NCI-H128 (cell line): ENCODE results near the gene AMDHD2.

ENCODE experiments used
- DNase-seq: peaks from one replicate; lab custom pipeline; 2025; ENCODE audit not compliant: unreplicated experiment; lab: John Stamatoyannopoulos, UW

Gene AMDHD2

GRCh38 chr16:2515180-2515851 lies 4.9 kb upstream of the AMDHD2 start:
- no peak for DNase-seq

GRCh38 chr16:2516391-2517240 lies 3.6 kb upstream of the AMDHD2 start:
- DNase-seq: no peak

- DNase-seq: no peak
Measured at GRCh38 chr16:2517954-2518605, 2.1 kb upstream of the AMDHD2 start.

- DNase-seq: no peak
Measured at GRCh38 chr16:2518823-2519710, 1.1 kb upstream of the AMDHD2 start.

GRCh38 chr16:2519711-2520080 lies 475 bp upstream of the AMDHD2 start:
- no peak for DNase-seq

GRCh38 chr16:2520784-2521531 lies 787 bp downstream of the AMDHD2 start:
- DNase-seq: no peak

GRCh38 chr16:2523801-2524231 lies 3.6 kb downstream of the AMDHD2 start:
- no peak for DNase-seq

GRCh38 chr16:2524339-2524938 lies 4.3 kb downstream of the AMDHD2 start:
- DNase-seq: no peak

GRCh38 chr16:2526135-2526534 lies 6.0 kb downstream of the AMDHD2 start:
- DNase-seq: no peak

GRCh38 chr16:2527071-2527783 lies 7.1 kb downstream of the AMDHD2 start:
- DNase-seq: no peak

GRCh38 chr16:2527784-2528100 lies 7.6 kb downstream of the AMDHD2 start:
- no peak for DNase-seq

GRCh38 chr16:2528161-2529060 lies 8.2 kb downstream of the AMDHD2 start:
- DNase-seq: no peak

- no peak for DNase-seq
Measured at GRCh38 chr16:2529061-2529931, 9.1 kb downstream of the AMDHD2 start.

- DNase-seq: no peak
Measured at GRCh38 chr16:2529961-2530628, 9.9 kb downstream of the AMDHD2 start.

GRCh38 chr16:2530629-2531318 lies 10.6 kb downstream of the AMDHD2 start:
- DNase-seq: no peak

- no peak for DNase-seq
Measured at GRCh38 chr16:2531371-2531695, 11.2 kb downstream of the AMDHD2 start, which contains the start of gene CEMP1. Gene CEMP1, minus strand, starts transcription at chr16:2531408. Its CDS starts 335 bp downstream, at chr16:2531073.
